ENCODE results near the gene ART4. TPM values are rescaled to one million over a fixed set of nuclear protein-coding genes. Genes with fewer than 3 reads are reported as not detected.

ART4 gene
- total RNA-seq, 1 experiment from 2014 or later = not detected

DNA sequence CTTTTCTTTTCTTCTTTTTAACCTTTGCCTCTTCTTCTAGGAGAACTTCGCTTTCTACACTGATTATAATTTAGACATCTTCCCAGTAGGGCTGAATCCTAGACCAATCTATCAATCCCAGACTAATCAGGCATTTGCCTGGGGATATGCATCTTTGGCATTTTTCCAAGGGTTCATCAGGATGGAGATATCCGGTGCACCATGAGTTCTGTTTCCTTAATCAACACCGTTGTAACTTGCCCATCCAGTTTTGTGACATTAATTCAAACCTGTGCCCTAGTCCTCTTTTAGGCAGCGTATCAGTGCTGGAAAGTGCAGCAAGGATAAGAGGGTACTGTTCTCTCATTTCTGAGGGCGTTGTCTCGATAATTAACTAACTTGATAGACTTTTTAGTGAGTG is 42.9 kb upstream of the ART4 start (continued):
- TF ChIP-seq GRHL2 (CRISPR knock-in tag; IDR thresholded peaks at IDR 0.05; ENCODE audit: insufficient replicate concordance, severe bottlenecking) (no peak), NFYB (CRISPR knock-in tag; conservative IDR thresholded peaks at IDR 0.05; ENCODE audit: low read depth) (no peak), ETV6 (CRISPR knock-in tag; IDR thresholded peaks at IDR 0.05) (no peak), ZNF232 (CRISPR knock-in tag; IDR thresholded peaks at IDR 0.05) (no peak)
- TF ChIP-seq, protein P1, sequence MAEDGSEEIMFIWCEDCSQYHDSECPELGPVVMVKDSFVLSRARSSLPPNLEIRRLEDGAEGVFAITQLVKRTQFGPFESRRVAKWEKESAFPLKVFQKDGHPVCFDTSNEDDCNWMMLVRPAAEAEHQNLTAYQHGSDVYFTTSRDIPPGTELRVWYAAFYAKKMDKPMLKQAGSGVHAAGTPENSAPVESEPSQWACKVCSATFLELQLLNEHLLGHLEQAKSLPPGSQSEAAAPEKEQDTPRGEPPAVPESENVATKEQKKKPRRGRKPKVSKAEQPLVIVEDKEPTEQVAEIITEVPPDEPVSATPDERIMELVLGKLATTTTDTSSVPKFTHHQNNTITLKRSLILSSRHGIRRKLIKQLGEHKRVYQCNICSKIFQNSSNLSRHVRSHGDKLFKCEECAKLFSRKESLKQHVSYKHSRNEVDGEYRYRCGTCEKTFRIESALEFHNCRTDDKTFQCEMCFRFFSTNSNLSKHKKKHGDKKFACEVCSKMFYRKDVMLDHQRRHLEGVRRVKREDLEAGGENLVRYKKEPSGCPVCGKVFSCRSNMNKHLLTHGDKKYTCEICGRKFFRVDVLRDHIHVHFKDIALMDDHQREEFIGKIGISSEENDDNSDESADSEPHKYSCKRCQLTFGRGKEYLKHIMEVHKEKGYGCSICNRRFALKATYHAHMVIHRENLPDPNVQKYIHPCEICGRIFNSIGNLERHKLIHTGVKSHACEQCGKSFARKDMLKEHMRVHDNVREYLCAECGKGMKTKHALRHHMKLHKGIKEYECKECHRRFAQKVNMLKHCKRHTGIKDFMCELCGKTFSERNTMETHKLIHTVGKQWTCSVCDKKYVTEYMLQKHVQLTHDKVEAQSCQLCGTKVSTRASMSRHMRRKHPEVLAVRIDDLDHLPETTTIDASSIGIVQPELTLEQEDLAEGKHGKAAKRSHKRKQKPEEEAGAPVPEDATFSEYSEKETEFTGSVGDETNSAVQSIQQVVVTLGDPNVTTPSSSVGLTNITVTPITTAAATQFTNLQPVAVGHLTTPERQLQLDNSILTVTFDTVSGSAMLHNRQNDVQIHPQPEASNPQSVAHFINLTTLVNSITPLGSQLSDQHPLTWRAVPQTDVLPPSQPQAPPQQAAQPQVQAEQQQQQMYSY (CRISPR knock-in tag; IDR thresholded peaks at IDR 0.05) = no peak

GRCh38 chr12:14885718-14886221 is 42.4 kb upstream of the ART4 start, which contains the start of gene MGP:
MGP (minus strand) TSS chr12:14885854; CDS start chr12:14885791, 63 bp downstream.
- ATAC-seq = no peak
- CTCF ChIA-PET = no interaction called here

More at GRCh38 chr12:14885718-14886221, 42.4 kb upstream of the ART4 start, which contains the start of gene MGP:
- Mint-ChIP-seq H3K27ac (no peak within 1 kb of the TSS), H3K4me1 (peaks cover 11% of the 10 kb centered on the region), H3K4me3 (no peak within 1 kb of the TSS), H3K9me3 (no peaks in the 10 kb centered on the region), H3K27me3 (ENCODE audit: low read depth) (no peaks in the 10 kb centered on the region; the same call in 1 of the 2 replicates), H3K36me3 (no peaks in the 10 kb centered on the region)
- POLR2A ChIA-PET = no interaction called here
- DNase-seq (ENCODE audit: low spot score) = no peak
- TF ChIP-seq IRF2 (CRISPR knock-in tag; IDR thresholded peaks at IDR 0.05; ENCODE audit: borderline replicate concordance, low read depth) (no peak), RORB (CRISPR knock-in tag; IDR thresholded peaks at IDR 0.05) (no peak), ZNF263 (CRISPR knock-in tag; IDR thresholded peaks at IDR 0.05; ENCODE audit: low read depth) (no peak), TEAD4 (CRISPR knock-in tag; IDR thresholded peaks at IDR 0.05) (no peak), AR (CRISPR knock-in tag; IDR thresholded peaks at IDR 0.05) (no peak), ETV6 (CRISPR knock-in tag; IDR thresholded peaks at IDR 0.05) (no peak), SOX15 (CRISPR knock-in tag; IDR thresholded peaks at IDR 0.05) (no peak), FOXK1 (CRISPR knock-in tag; IDR thresholded peaks at IDR 0.05) (no peak), OVOL2 (CRISPR knock-in tag; IDR thresholded peaks at IDR 0.05; ENCODE audit: borderline replicate concordance) (no peak), NFE2L1 (CRISPR knock-in tag; IDR thresholded peaks at IDR 0.05) (no peak), TP53 (CRISPR knock-in tag; IDR thresholded peaks at IDR 0.05) (no peak)
- TF ChIP-seq, protein P2, sequence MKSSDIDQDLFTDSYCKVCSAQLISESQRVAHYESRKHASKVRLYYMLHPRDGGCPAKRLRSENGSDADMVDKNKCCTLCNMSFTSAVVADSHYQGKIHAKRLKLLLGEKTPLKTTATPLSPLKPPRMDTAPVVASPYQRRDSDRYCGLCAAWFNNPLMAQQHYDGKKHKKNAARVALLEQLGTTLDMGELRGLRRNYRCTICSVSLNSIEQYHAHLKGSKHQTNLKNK (CRISPR knock-in tag; IDR thresholded peaks at IDR 0.05) = no peak
- TF ChIP-seq, protein P3, sequence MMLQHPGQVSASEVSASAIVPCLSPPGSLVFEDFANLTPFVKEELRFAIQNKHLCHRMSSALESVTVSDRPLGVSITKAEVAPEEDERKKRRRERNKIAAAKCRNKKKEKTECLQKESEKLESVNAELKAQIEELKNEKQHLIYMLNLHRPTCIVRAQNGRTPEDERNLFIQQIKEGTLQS (CRISPR knock-in tag; conservative IDR thresholded peaks at IDR 0.05) = no peak
- TF ChIP-seq, protein P4, sequence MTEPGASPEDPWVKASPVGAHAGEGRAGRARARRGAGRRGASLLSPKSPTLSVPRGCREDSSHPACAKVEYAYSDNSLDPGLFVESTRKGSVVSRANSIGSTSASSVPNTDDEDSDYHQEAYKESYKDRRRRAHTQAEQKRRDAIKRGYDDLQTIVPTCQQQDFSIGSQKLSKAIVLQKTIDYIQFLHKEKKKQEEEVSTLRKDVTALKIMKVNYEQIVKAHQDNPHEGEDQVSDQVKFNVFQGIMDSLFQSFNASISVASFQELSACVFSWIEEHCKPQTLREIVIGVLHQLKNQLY (CRISPR knock-in tag; IDR thresholded peaks at IDR 0.05) = no peak
